Cerebellar nuclear complex (tissue), 1 donor: Measurements from ENCODE around the gene AIM2.
"Not testable (repeated sequence)": the region's sequence is repeated elsewhere in the genome, so short reads cannot be mapped to it uniquely, and the experiment has no call there.

Experiments used
- DNase-seq, 2 experiments: peaks; one replicate each; lab custom pipeline; 2025; lab: John Stamatoyannopoulos, UW

Gene AIM2

GRCh38 chr1:159079525-159079924 lies 3.0 kb upstream of the AIM2 start:
- no peak for DNase-seq

GRCh38 chr1:159077120-159077961 lies 775 bp upstream of the AIM2 start:
- DNase-seq, result no peak

- peak in 1 of 2 experiments; percentile 1 for DNase-seq
Observed at GRCh38 chr1:159071970-159072582, 4.5 kb downstream of the AIM2 start.

- DNase-seq, result no peak
Observed at GRCh38 chr1:159068886-159069285, 7.7 kb downstream of the AIM2 start.

- no peak for DNase-seq
Observed at GRCh38 chr1:159067699-159068621, 8.6 kb downstream of the AIM2 start.

GRCh38 chr1:159066108-159066507 lies 10.5 kb downstream of the AIM2 start:
- DNase-seq, result no peak

- DNase-seq, result no peak
Observed at GRCh38 chr1:159065106-159065505, 11.5 kb downstream of the AIM2 start.

- DNase-seq, result no peak
Observed at GRCh38 chr1:159058751-159059150, 17.8 kb downstream of the AIM2 start.

GRCh38 chr1:159056069-159056698 lies 20.4 kb downstream of the AIM2 start:
- DNase-seq, result no peak

GRCh38 chr1:159055181-159055641 lies 21.4 kb downstream of the AIM2 start:
- DNase-seq, result no peak

- no peak for DNase-seq
Observed at GRCh38 chr1:159054427-159054826, 22.1 kb downstream of the AIM2 start.

GRCh38 chr1:159051436-159051835 lies 25.1 kb downstream of the AIM2 start:
- no peak for DNase-seq

GRCh38 chr1:159046486-159046885 lies 30.1 kb downstream of the AIM2 start:
- DNase-seq, result not testable (repeated sequence)

GRCh38 chr1:159040893-159041724 lies 35.5 kb downstream of the AIM2 start:
- no peak for DNase-seq

GRCh38 chr1:159040206-159040605 lies 36.4 kb downstream of the AIM2 start:
- DNase-seq, result no peak

- DNase-seq, result no peak
Observed at GRCh38 chr1:159030877-159031447, 45.6 kb downstream of the AIM2 start.

- no peak for DNase-seq
Observed at GRCh38 chr1:159030311-159030710, 46.3 kb downstream of the AIM2 start.

- not testable (repeated sequence) for DNase-seq
Observed at GRCh38 chr1:159026841-159027240, 49.7 kb downstream of the AIM2 start.

GRCh38 chr1:159025043-159025442 lies 51.5 kb downstream of the AIM2 start:
- DNase-seq, result no peak

- DNase-seq, result no peak
Observed at GRCh38 chr1:159023723-159024122, 52.8 kb downstream of the AIM2 start.
